SK-N-SH (cell line): ENCODE results near the gene PDE10A. TPM values are rescaled to one million over a fixed set of nuclear protein-coding genes. Genes with fewer than 3 reads are reported as not detected.

Experiments used
- CTCF ChIA-PET: fragments of 300-600, 350-600 bp; formaldehyde crosslinking; extraction: SDS; loops from one replicate; lab custom pipeline; 2021; lab: Yijun Ruan, JAX
- POLR2A ChIA-PET: fragments of 350-600 bp; sonication (Branson Sonifier 250); formaldehyde crosslinking; extraction: SDS; loops from one replicate; lab custom pipeline; 2020; ENCODE audit warnings: antibody characterized with exemption, inconsistent platforms; lab: Yijun Ruan, JAX
- DNase-seq: peaks from one replicate; pipeline ENCODE4 v3.0.0; 2012
- H2AFZ ChIP-seq: fragments of 200-600 bp; sonication (generic); 2 replicates; pipeline ENCODE4 v1.8.1; 2016; ENCODE audit warnings: antibody characterized with exemption, mild to moderate bottlenecking, low read depth
- H3F3A ChIP-seq: fragments of 200-600 bp; sonication (generic); replicated peaks from 2 replicates; pipeline ENCODE3; 2016; ENCODE audit warnings: antibody characterized with exemption, mild to moderate bottlenecking; ENCODE audit not compliant: insufficient read depth
- H3K27ac ChIP-seq, 2 experiments: fragments of 200-500 bp in 1 of 2; fragments of 200-600 bp in 1 of 2; sonication (Bioruptor generic) in 1 of 2; sonication (generic), shearing (Covaris generic) in 1 of 2; 2 replicates each; pipeline versions ENCODE4 v1.5.1 to v1.6.1; 2014 to 2016; ENCODE audit warnings: low read depth in 2 of 2, inconsistent platforms in 1 of 2, low read length in 1 of 2, mild to moderate bottlenecking in 1 of 2, mixed read lengths in 1 of 2
- H3K27me3 ChIP-seq: fragments of 200-600 bp; sonication (generic), shearing (Covaris generic); 2 replicates; pipeline ENCODE4 v1.6.1; 2016; ENCODE audit warnings: mixed run types; ENCODE audit not compliant: insufficient read depth
- H3K36me3 ChIP-seq, 2 experiments: fragments of 200-500 bp in 1 of 2; fragments of 200-600 bp in 1 of 2; sonication (Bioruptor generic) in 1 of 2; sonication (generic) in 1 of 2; replicated peaks in 1 of 2; 2 replicates each; pipeline versions ENCODE3 to v1.5.1; 2014 to 2016; ENCODE audit warnings: low read length in 1 of 2, mild to moderate bottlenecking in 1 of 2; ENCODE audit not compliant: insufficient read depth in 2 of 2, control insufficient read depth in 1 of 2
- H3K4me1 ChIP-seq, 2 experiments: fragments of 200-500 bp in 1 of 2; fragments of 200-600 bp in 1 of 2; sonication (Bioruptor generic) in 1 of 2; sonication (generic), shearing (Covaris generic) in 1 of 2; 2 replicates each; pipeline versions ENCODE4 v1.5.1 to v1.6.1; 2014 to 2016; ENCODE audit warnings: low read depth in 1 of 2, low read length in 1 of 2, mixed run types in 1 of 2; ENCODE audit not compliant: insufficient read depth in 2 of 2, control insufficient read depth in 1 of 2
- H3K4me2 ChIP-seq: fragments of 200-600 bp; sonication (generic), shearing (Covaris generic); 2 replicates; pipeline ENCODE4 v1.6.1; 2017; ENCODE audit warnings: mixed run types
- H3K4me3 ChIP-seq, 2 experiments: fragments of 200-500 bp in 1 of 2; fragments of 200-600 bp in 1 of 2; sonication (Bioruptor generic) in 1 of 2; sonication (generic), shearing (Covaris generic) in 1 of 2; 2 replicates each; pipeline versions ENCODE4 v1.5.1 to v1.8.1; 2014 to 2016; ENCODE audit warnings: low read depth in 2 of 2, inconsistent platforms in 1 of 2, low read length in 1 of 2, mild to moderate bottlenecking in 1 of 2, mixed read lengths in 1 of 2, moderate library complexity in 1 of 2
- H3K79me2 ChIP-seq: fragments of 200-600 bp; sonication (generic); 2 replicates; pipeline ENCODE4 v1.8.1; 2017; ENCODE audit warnings: mild to moderate bottlenecking; ENCODE audit not compliant: insufficient read depth
- H3K9ac ChIP-seq: fragments of 200-600 bp; sonication (generic); 2 replicates; pipeline ENCODE4 v1.6.1; 2017; ENCODE audit warnings: mixed run types
- H3K9me2 ChIP-seq: fragments of 200-600 bp; sonication (generic); 2 replicates; pipeline ENCODE4 v1.6.1; 2017; ENCODE audit warnings: mixed run types
- H3K9me3 ChIP-seq: fragments of 200-600 bp; sonication (generic); 2 replicates; pipeline ENCODE4 v1.6.1; 2017; ENCODE audit warnings: mixed run types, mild to moderate bottlenecking, moderate library complexity
- H4K20me1 ChIP-seq: fragments of 200-600 bp; sonication (generic); 2 replicates; pipeline ENCODE4 v1.6.1; 2017; ENCODE audit warnings: mild to moderate bottlenecking, mixed run types; ENCODE audit not compliant: insufficient read depth
- CHD2 ChIP-seq: fragments of 150-350 bp; IDR thresholded peaks from 2 replicates; pipeline ENCODE4 v1.6.1; 2018; ENCODE audit warnings: low read length; ENCODE audit not compliant: partially characterized antibody
- CTCF ChIP-seq: fragments of 200-600 bp; sonication (generic); IDR thresholded peaks from 2 replicates; pipeline ENCODE4 v1.6.1; 2017; ENCODE audit warnings: antibody characterized with exemption, mild to moderate bottlenecking, moderate library complexity
- ELF1 ChIP-seq: IDR thresholded peaks from 2 replicates; pipeline ENCODE4 v1.4.0; 2012
- EP300 ChIP-seq, 2 experiments: IDR thresholded peaks; 2 replicates each; pipeline versions ENCODE4 v1.4.0 to v1.6.1; 2012; ENCODE audit warnings: borderline replicate concordance in 1 of 2, low read depth in 1 of 2, low read length in 1 of 2
- FOXJ3 ChIP-seq: sonication (generic); formaldehyde crosslinking; IDR thresholded peaks from 2 replicates; pipeline ENCODE4 v1.5.1; 2020; ENCODE audit warnings: mild to moderate bottlenecking, missing genetic modification reagents
- GATA2 ChIP-seq: sonication (generic); formaldehyde crosslinking; IDR thresholded peaks from 2 replicates; pipeline ENCODE4 v1.5.0; 2020; ENCODE audit warnings: mild to moderate bottlenecking, missing genetic modification reagents
- MXI1 ChIP-seq: IDR thresholded peaks from 2 replicates; pipeline ENCODE4 v1.6.1; 2012; ENCODE audit warnings: mild to moderate bottlenecking, low read depth, low read length, improper control_type of control experiment
- NRF1 ChIP-seq: IDR thresholded peaks from 2 replicates; pipeline ENCODE4 v1.6.1; 2012; ENCODE audit warnings: low read depth, mild to moderate bottlenecking, low read length
- PBX3 ChIP-seq: IDR thresholded peaks from 2 replicates; pipeline ENCODE4; 2012
- POLR2AphosphoS5 ChIP-seq: IDR thresholded peaks from 2 replicates; pipeline ENCODE4 v1.6.1; 2012; ENCODE audit warnings: low read depth, low read length
- RAD21 ChIP-seq: IDR thresholded peaks from 2 replicates; pipeline ENCODE4 v1.6.1; 2012; ENCODE audit warnings: mild to moderate bottlenecking, low read length
- RXRA ChIP-seq: IDR thresholded peaks from 2 replicates; pipeline ENCODE4 v1.4.0; 2012; ENCODE audit warnings: low read depth, mild to moderate bottlenecking, borderline replicate concordance
- SMC3 ChIP-seq: IDR thresholded peaks from 2 replicates; pipeline ENCODE4 v1.6.1; 2012; ENCODE audit warnings: low read depth, low read length, improper control_type of control experiment
- TAF1 ChIP-seq: IDR thresholded peaks from 2 replicates; pipeline ENCODE4 v1.6.1; 2012; ENCODE audit warnings: low read depth, mild to moderate bottlenecking, low read length, moderate library complexity, borderline replicate concordance
- TCF12 ChIP-seq: IDR thresholded peaks from 2 replicates; pipeline ENCODE4 v1.4.0; 2012
- TEAD4 ChIP-seq: IDR thresholded peaks from 2 replicates; pipeline ENCODE4 v1.4.0; 2012; ENCODE audit warnings: mild to moderate bottlenecking, borderline replicate concordance; ENCODE audit not compliant: insufficient read depth
- USF1 ChIP-seq: IDR thresholded peaks from 2 replicates; pipeline ENCODE4 v1.4.0; 2012; ENCODE audit warnings: low read depth, borderline replicate concordance
- USF2 ChIP-seq: fragments of 150-350 bp; IDR thresholded peaks from 2 replicates; pipeline ENCODE4 v1.6.1; 2017; ENCODE audit warnings: antibody characterized with exemption, low read length, low read depth, borderline replicate concordance
- WGBS: methylation state at CpG from one replicate; pipeline ENCODE4 v1.1.6; 2017; ENCODE audit warnings: low lambda C conversion rate; 5-methylcytosine and 5-hydroxymethylcytosine counted together
- polyA plus RNA-seq, 3 experiments: library from polyadenylated mRNA; depleted of rRNA; stranded (reverse); fragments of >200 nt; gene quantifications; 2 replicates each; pipeline ENCODE4 v1.2.3, GENCODE V29; 2012

The PDE10A gene
- polyA plus RNA-seq, 1 of the 3 experiments (the other 2 are of a cell fraction): 0.43 TPM

GRCh38 chr6:165447141-165447540 is 215.9 kb downstream of the PDE10A start (continued):
- no peak for TF ChIP-seq TEAD4

GRCh38 chr6:165446331-165446730 is 216.7 kb downstream of the PDE10A start:
- ChIA-PET POLR2A (no interaction called here), CTCF (interaction anchor here (2.7 kb wide), 1 partner anchor 405 kb away, joined by 12 read pairs; no protein-coding TSS in a partner anchor)
- H3K27me3 ChIP-seq: no peaks in the 10 kb centered on the region

GRCh38 chr6:165443462-165443861 is 219.6 kb downstream of the PDE10A start:
- Histone ChIP-seq H3K79me2 (no peaks in the 10 kb centered on the region), H2AFZ (no peak overlapping the region), H3K9me2 (no peaks in the 10 kb centered on the region), H3K4me3 (no peak overlapping the region)
- WGBS: 58% methylated on average over 3 of the region's 4 CpGs
- no peak for TF ChIP-seq TCF12
- no peak for TF ChIP-seq RAD21
- no peak for TF ChIP-seq ELF1
- no peak for TF ChIP-seq MXI1
- no peak for TF ChIP-seq TAF1
- TF ChIP-seq RXRA: no peak
- no peak for TF ChIP-seq FOXJ3
- no peak for TF ChIP-seq GATA2
- no peak for TF ChIP-seq SMC3
- no peak for TF ChIP-seq NRF1
- TF ChIP-seq USF1: no peak
- no peak for TF ChIP-seq TEAD4
- no peak for TF ChIP-seq EP300 (IDR thresholded peaks at IDR 0.05; ENCODE audit: borderline replicate concordance in 1 of 2, low read depth in 1 of 2, low read length in 1 of 2)
- TF ChIP-seq CHD2: no peak
- TF ChIP-seq POLR2AphosphoS5: no peak
- no peak for TF ChIP-seq PBX3
- TF ChIP-seq, all 33 proteins: peak for 0
- Histone ChIP-seq H3K27me3 (no peaks in the 10 kb centered on the region), H3F3A (no peaks in the 10 kb centered on the region), H3K36me3 (no peaks in the 10 kb centered on the region), H3K9me3 (no peaks in the 10 kb centered on the region; the same call in 1 of the 2 replicates), H3K9ac (no peak overlapping the region), H3K4me1 (no peaks in the 10 kb centered on the region), H3K27ac (no peak overlapping the region), H3K4me2 (no peak overlapping the region), H4K20me1 (no peaks in the 10 kb centered on the region)
- ChIA-PET CTCF (interaction anchor here (1.3 kb wide), 1 partner anchor 407 kb away, joined by 4 read pairs; no protein-coding TSS in a partner anchor), POLR2A (no interaction called here)
- DNase-seq: no peak

More at GRCh38 chr6:165446331-165446730, 216.7 kb downstream of the PDE10A start:
- H3K9me3 ChIP-seq: no peaks in the 10 kb centered on the region; the same call in 1 of the 2 replicates
- H4K20me1 ChIP-seq: no peaks in the 10 kb centered on the region
- H3K4me1 ChIP-seq: no peaks in the 10 kb centered on the region
- no peak overlapping the region for H3K27ac ChIP-seq
- no peak for DNase-seq
- no peaks in the 10 kb centered on the region for H3F3A ChIP-seq
- H3K79me2 ChIP-seq: no peaks in the 10 kb centered on the region
- H2AFZ ChIP-seq: no peak overlapping the region
- H3K4me2 ChIP-seq: no peak overlapping the region
- H3K4me3 ChIP-seq: no peak overlapping the region
- H3K36me3 ChIP-seq: no peaks in the 10 kb centered on the region
- no peak overlapping the region for H3K9ac ChIP-seq
- TF ChIP-seq GATA2 (no peak), CTCF (no peak), USF2 (no peak)
- H3K9me2 ChIP-seq: no peaks in the 10 kb centered on the region
